ENCODE results near the gene MLF2. TPM values are rescaled to one million over a fixed set of nuclear protein-coding genes. Genes with fewer than 3 reads are reported as not detected.
A peak's percentile ranks its signal among the peaks of the same experiment; 100 is the strongest.

MLF2 gene
- 168 and 222 TPM in 2 replicates for total RNA-seq

GRCh38 chr12:6752921-6753771 is at the start of gene MLF2:
TSS of gene MLF2 (minus strand) at chr12:6753141. CDS start at chr12:6752334, 807 bp downstream.
- DNase-seq (ENCODE audit: low read depth), result peak; percentile 95

GRCh38 chr12:6799147-6799546 is 46.2 kb upstream of the MLF2 start:
- DNase-seq (ENCODE audit: low read depth), result no peak

- no peak for DNase-seq (ENCODE audit: low read depth)
Measured at GRCh38 chr12:6796576-6796975, 43.6 kb upstream of the MLF2 start.

GRCh38 chr12:6795088-6795487 is 42.1 kb upstream of the MLF2 start:
- DNase-seq (ENCODE audit: low read depth), result no peak

GRCh38 chr12:6792522-6793201 is 39.7 kb upstream of the MLF2 start:
- DNase-seq (ENCODE audit: low read depth), result no peak

GRCh38 chr12:6791931-6792520 is 39.1 kb upstream of the MLF2 start:
- DNase-seq (ENCODE audit: low read depth), result no peak

- no peak for DNase-seq (ENCODE audit: low read depth)
Measured at GRCh38 chr12:6790496-6791150, 37.7 kb upstream of the MLF2 start.

- no peak for DNase-seq (ENCODE audit: low read depth)
Measured at GRCh38 chr12:6788972-6789924, 36.3 kb upstream of the MLF2 start, which contains the start of gene CD4. TSS of gene CD4 (plus strand) at chr12:6789528. CDS start at chr12:6800139, 10,611 bp downstream.

GRCh38 chr12:6787309-6787708 is 34.4 kb upstream of the MLF2 start:
- no peak for DNase-seq (ENCODE audit: low read depth)

GRCh38 chr12:6786416-6787094 is 33.6 kb upstream of the MLF2 start:
- DNase-seq (ENCODE audit: low read depth), result no peak

- no peak for DNase-seq (ENCODE audit: low read depth)
Measured at GRCh38 chr12:6784761-6785160, 31.8 kb upstream of the MLF2 start.

- DNase-seq (ENCODE audit: low read depth), result no peak
Measured at GRCh38 chr12:6784296-6784695, 31.4 kb upstream of the MLF2 start.

GRCh38 chr12:6783828-6784227 is 30.9 kb upstream of the MLF2 start:
- no peak for DNase-seq (ENCODE audit: low read depth)

GRCh38 chr12:6782850-6783566 is 30.1 kb upstream of the MLF2 start:
- DNase-seq (ENCODE audit: low read depth), result no peak

GRCh38 chr12:6782119-6782518 is 29.2 kb upstream of the MLF2 start:
- DNase-seq (ENCODE audit: low read depth), result no peak

- no peak for DNase-seq (ENCODE audit: low read depth)
Measured at GRCh38 chr12:6780573-6780972, 27.6 kb upstream of the MLF2 start.

- no peak for DNase-seq (ENCODE audit: low read depth)
Measured at GRCh38 chr12:6779708-6780432, 26.9 kb upstream of the MLF2 start.

- peak; percentile 80 for DNase-seq (ENCODE audit: low read depth)
Measured at GRCh38 chr12:6778574-6779550, 25.9 kb upstream of the MLF2 start.

Measured in renal cortical epithelial cell (primary cell).